Breast epithelium (tissue), 3 donors: ENCODE data around the gene PWWP2B.

Experiments used
- CTCF ChIP-seq, 3 donors: fragments of 450-650 bp; IDR thresholded peaks; one replicate each; pipeline ENCODE4 v1.5.1; 2016 to 2017; ENCODE audit warnings: antibody characterized with exemption in 3 of 3, mild to moderate bottlenecking in 3 of 3, moderate library complexity in 3 of 3
- POLR2A ChIP-seq: fragments of 450-650 bp; IDR thresholded peaks from one replicate; pipeline ENCODE4 v1.6.1; 2016; ENCODE audit warnings: antibody characterized with exemption, mild to moderate bottlenecking, moderate library complexity
- POLR2AphosphoS5 ChIP-seq, 3 donors: sonication (generic); formaldehyde crosslinking; IDR thresholded peaks; one replicate each; pipeline ENCODE4 v1.6.1; 2017; ENCODE audit warnings: antibody characterized with exemption in 3 of 3

- no peak for TF ChIP-seq CTCF (IDR thresholded peaks at IDR 0.05)
- no peak for TF ChIP-seq POLR2AphosphoS5 (IDR thresholded peaks at IDR 0.05)
- no peak for TF ChIP-seq POLR2A
Observed at GRCh38 chr10:132429281-132430230, 32.6 kb downstream of the PWWP2B start.
